ENCODE results near the gene WDFY3. TPM values are rescaled to one million over a fixed set of nuclear protein-coding genes. Genes with fewer than 3 reads are reported as not detected.

Gene WDFY3
- total and polyA plus RNA-seq, 2 of the 13 experiments (the other 11 are each of a cell fraction or from before 2014, with no cell fraction given), result 16.7 to 24.5 TPM

DNA sequence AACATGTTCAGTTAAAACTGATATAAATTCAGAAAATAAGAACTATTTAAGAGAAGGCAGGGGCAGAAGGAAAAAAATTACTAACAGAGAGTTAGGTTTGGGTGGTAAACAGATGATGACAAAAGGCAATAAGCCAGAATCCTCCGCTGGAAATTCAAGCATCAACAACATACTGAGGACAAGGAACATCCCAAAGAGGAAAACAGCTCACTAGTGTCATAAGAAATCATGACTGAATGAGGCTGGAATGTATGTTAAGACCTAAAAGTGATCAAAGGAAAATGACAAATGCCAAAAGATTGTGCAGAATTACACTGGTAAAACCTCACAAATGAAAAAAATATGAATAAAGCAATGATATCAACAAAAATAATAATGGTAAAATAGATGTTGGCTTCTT lies 88.4 kb downstream of the WDFY3 start:
- H3K4me2 ChIP-seq (ENCODE audit: low read depth, low read length), result no peak overlapping the region
- no peaks in the 10 kb centered on the region for H3K4me1 ChIP-seq (ENCODE audit: insufficient read depth, low read length)
- 97% methylated on average over 1 of the region's 1 CpG for WGBS (ENCODE audit: low lambda C conversion rate)
- in situ Hi-C loops (cut with HindIII; ENCODE audit: extremely low pct_ligation_motif_present, low pct_unique_long_range_greater_than_20kb), result no loop called here
- H3K27me3 ChIP-seq (ENCODE audit: control insufficient read depth in 1 of 2, insufficient read depth in 2 of 2, low read length in 2 of 2), result no peaks in the 10 kb centered on the region
- intact Hi-C loops (cut with micrococcal nuclease; ENCODE audit: unreplicated experiment), result no loop called here
- no peaks in the 10 kb centered on the region for H3K79me2 ChIP-seq (ENCODE audit: insufficient read depth, low read length)
- no peak overlapping the region for H3K27ac ChIP-seq (ENCODE audit: extremely low read length, insufficient read depth, low read length)
- no TSS peak for BruUV-seq (replicated peaks)
- CTCF ChIA-PET (ENCODE audit: low intra/inter-chr PET ratio, low total read pairs), result no interaction called here
- no peak for ATAC-seq
- H3K9me3 ChIP-seq (ENCODE audit: low read length), result no peaks in the 10 kb centered on the region
- no peak overlapping the region for H2AFZ ChIP-seq (ENCODE audit: low read length)
- H3K4me3 ChIP-seq (replicated peaks in 1 of 3; ENCODE audit: insufficient read depth in 1 of 3, low read depth in 2 of 3, low read length in 3 of 3), result no peak overlapping the region
- FAIRE-seq, result no peak
- 0 out of 5 replicates have a peak, but pooled peaks cover 0 to 3% of the 10 kb centered on the region in 2 experiments for H3K36me3 ChIP-seq (replicated peaks in 1 of 2; ENCODE audit: control insufficient read depth in 1 of 2, insufficient read depth in 2 of 2, low read length in 2 of 2)
- DNase-seq (ENCODE audit: low spot score), result no peak
- POLR2A ChIA-PET, result no interaction called here
- H3K9ac ChIP-seq (ENCODE audit: insufficient read depth, low read depth, low read length), result no peak overlapping the region
- no peaks in the 10 kb centered on the region for H4K20me1 ChIP-seq (ENCODE audit: insufficient read depth, low read length)
- TF ChIP-seq ZBTB7B (CRISPR knock-in tag; IDR thresholded peaks at IDR 0.05) (no peak), WIZ (CRISPR knock-in tag; IDR thresholded peaks at IDR 0.05) (no peak), HHEX (CRISPR knock-in tag; IDR thresholded peaks at IDR 0.05) (no peak), NFE2 (CRISPR knock-in tag; IDR thresholded peaks at IDR 0.05) (no peak), RARA (CRISPR knock-in tag; IDR thresholded peaks at IDR 0.05) (no peak), NFATC3 (CRISPR knock-in tag; IDR thresholded peaks at IDR 0.05) (no peak), XRCC5 (optimal IDR thresholded peaks at IDR 0.05; ENCODE audit: low read length) (no peak), ZNF879 (CRISPR knock-in tag; IDR thresholded peaks at IDR 0.05) (no peak)
- TF ChIP-seq, protein P1, sequence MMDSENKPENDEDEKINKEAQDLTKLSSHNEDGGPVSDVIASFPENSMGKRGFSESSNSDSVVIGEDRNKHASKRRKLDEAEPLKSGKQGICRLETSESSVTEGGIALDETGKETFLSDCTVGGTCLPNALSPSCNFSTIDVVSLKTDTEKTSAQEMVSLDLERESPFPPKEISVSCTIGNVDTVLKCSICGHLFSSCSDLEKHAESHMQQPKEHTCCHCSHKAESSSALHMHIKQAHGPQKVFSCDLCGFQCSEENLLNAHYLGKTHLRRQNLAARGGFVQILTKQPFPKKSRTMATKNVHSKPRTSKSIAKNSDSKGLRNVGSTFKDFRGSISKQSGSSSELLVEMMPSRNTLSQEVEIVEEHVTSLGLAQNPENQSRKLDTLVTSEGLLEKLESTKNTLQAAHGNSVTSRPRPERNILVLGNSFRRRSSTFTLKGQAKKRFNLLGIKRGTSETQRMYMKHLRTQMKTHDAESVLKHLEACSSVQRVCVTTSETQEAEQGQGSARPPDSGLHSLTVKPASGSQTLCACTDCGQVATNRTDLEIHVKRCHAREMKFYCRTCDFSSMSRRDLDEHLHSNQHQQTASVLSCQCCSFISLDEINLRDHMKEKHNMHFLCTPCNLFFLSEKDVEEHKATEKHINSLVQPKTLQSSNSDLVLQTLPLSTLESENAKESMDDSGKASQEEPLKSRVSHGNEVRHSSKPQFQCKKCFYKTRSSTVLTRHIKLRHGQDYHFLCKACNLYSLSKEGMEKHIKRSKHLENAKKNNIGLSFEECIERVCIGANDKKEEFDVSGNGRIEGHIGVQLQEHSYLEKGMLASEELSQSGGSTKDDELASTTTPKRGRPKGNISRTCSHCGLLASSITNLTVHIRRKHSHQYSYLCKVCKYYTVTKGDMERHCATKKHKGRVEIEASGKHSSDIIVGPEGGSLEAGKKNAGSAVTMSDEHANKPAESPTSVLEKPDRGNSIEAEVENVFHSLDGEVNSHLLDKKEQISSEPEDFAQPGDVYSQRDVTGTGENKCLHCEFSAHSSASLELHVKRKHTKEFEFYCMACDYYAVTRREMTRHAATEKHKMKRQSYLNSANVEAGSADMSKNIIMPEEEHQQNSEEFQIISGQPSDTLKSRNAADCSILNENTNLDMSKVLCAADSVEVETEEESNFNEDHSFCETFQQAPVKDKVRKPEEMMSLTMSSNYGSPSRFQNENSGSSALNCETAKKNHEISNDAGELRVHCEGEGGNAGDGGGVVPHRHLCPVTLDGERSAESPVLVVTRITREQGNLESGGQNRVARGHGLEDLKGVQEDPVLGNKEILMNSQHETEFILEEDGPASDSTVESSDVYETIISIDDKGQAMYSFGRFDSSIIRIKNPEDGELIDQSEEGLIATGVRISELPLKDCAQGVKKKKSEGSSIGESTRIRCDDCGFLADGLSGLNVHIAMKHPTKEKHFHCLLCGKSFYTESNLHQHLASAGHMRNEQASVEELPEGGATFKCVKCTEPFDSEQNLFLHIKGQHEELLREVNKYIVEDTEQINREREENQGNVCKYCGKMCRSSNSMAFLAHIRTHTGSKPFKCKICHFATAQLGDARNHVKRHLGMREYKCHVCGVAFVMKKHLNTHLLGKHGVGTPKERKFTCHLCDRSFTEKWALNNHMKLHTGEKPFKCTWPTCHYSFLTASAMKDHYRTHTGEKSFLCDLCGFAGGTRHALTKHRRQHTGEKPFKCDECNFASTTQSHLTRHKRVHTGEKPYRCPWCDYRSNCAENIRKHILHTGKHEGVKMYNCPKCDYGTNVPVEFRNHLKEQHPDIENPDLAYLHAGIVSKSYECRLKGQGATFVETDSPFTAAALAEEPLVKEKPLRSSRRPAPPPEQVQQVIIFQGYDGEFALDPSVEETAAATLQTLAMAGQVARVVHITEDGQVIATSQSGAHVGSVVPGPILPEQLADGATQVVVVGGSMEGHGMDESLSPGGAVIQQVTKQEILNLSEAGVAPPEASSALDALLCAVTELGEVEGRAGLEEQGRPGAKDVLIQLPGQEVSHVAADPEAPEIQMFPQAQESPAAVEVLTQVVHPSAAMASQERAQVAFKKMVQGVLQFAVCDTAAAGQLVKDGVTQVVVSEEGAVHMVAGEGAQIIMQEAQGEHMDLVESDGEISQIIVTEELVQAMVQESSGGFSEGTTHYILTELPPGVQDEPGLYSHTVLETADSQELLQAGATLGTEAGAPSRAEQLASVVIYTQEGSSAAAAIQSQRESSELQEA (CRISPR knock-in tag; IDR thresholded peaks at IDR 0.05; ENCODE audit: not compliant biosample characterization), result no peak
- TF ChIP-seq, protein P2, sequence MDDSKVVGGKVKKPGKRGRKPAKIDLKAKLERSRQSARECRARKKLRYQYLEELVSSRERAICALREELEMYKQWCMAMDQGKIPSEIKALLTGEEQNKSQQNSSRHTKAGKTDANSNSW (CRISPR knock-in tag; IDR thresholded peaks at IDR 0.05; ENCODE audit: borderline replicate concordance), result no peak
- TF ChIP-seq, protein P3, sequence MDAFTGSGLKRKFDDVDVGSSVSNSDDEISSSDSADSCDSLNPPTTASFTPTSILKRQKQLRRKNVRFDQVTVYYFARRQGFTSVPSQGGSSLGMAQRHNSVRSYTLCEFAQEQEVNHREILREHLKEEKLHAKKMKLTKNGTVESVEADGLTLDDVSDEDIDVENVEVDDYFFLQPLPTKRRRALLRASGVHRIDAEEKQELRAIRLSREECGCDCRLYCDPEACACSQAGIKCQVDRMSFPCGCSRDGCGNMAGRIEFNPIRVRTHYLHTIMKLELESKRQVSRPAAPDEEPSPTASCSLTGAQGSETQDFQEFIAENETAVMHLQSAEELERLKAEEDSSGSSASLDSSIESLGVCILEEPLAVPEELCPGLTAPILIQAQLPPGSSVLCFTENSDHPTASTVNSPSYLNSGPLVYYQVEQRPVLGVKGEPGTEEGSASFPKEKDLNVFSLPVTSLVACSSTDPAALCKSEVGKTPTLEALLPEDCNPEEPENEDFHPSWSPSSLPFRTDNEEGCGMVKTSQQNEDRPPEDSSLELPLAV (CRISPR knock-in tag; conservative IDR thresholded peaks at IDR 0.05; ENCODE audit: low read depth), result no peak
- TF ChIP-seq, protein P4, sequence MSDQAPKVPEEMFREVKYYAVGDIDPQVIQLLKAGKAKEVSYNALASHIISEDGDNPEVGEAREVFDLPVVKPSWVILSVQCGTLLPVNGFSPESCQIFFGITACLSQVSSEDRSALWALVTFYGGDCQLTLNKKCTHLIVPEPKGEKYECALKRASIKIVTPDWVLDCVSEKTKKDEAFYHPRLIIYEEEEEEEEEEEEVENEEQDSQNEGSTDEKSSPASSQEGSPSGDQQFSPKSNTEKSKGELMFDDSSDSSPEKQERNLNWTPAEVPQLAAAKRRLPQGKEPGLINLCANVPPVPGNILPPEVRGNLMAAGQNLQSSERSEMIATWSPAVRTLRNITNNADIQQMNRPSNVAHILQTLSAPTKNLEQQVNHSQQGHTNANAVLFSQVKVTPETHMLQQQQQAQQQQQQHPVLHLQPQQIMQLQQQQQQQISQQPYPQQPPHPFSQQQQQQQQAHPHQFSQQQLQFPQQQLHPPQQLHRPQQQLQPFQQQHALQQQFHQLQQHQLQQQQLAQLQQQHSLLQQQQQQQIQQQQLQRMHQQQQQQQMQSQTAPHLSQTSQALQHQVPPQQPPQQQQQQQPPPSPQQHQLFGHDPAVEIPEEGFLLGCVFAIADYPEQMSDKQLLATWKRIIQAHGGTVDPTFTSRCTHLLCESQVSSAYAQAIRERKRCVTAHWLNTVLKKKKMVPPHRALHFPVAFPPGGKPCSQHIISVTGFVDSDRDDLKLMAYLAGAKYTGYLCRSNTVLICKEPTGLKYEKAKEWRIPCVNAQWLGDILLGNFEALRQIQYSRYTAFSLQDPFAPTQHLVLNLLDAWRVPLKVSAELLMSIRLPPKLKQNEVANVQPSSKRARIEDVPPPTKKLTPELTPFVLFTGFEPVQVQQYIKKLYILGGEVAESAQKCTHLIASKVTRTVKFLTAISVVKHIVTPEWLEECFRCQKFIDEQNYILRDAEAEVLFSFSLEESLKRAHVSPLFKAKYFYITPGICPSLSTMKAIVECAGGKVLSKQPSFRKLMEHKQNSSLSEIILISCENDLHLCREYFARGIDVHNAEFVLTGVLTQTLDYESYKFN (CRISPR knock-in tag; conservative IDR thresholded peaks at IDR 0.05), result no peak
